ENCODE data around the gene POLR1E. TPM values are rescaled to one million over a fixed set of nuclear protein-coding genes. Genes with fewer than 3 reads are reported as not detected.
"Not testable (repeated sequence)": the region's sequence is repeated elsewhere in the genome, so short reads cannot be mapped to it uniquely, and the experiment has no call there.

The POLR1E gene
- total RNA-seq, 1 donor from 2014 or later: 46.3 TPM

DNA sequence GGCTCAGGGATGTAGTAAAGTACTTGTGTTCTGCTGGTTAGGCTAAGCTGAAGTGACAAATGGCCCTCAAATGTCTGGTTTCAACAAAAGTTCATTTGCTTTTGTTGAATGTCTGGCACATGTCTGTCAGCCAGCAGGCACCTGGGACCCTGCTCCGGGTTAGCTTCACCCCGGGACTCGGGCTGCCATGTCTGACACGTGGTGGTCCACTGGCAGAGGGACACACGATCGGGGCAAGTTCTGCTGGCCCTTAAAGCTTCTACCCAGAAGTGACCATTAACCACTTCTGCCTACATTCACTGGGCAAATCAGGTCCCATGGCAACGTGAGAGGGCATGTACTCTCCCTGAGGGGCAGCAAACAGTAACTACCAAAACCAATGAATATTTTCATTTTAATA is 23.8 kb downstream of the POLR1E start:
- H3K4me1 Mint-ChIP-seq: peaks cover 8% of the 10 kb centered on the region
- H3K36me3 Mint-ChIP-seq (ENCODE audit: low read depth): peaks cover 66% of the 10 kb centered on the region
- no peaks in the 10 kb centered on the region for H3K27me3 Mint-ChIP-seq
- ATAC-seq (ENCODE audit: low read depth) (no peak), DNase-seq (no peak)
- TF ChIP-seq, protein P1, sequence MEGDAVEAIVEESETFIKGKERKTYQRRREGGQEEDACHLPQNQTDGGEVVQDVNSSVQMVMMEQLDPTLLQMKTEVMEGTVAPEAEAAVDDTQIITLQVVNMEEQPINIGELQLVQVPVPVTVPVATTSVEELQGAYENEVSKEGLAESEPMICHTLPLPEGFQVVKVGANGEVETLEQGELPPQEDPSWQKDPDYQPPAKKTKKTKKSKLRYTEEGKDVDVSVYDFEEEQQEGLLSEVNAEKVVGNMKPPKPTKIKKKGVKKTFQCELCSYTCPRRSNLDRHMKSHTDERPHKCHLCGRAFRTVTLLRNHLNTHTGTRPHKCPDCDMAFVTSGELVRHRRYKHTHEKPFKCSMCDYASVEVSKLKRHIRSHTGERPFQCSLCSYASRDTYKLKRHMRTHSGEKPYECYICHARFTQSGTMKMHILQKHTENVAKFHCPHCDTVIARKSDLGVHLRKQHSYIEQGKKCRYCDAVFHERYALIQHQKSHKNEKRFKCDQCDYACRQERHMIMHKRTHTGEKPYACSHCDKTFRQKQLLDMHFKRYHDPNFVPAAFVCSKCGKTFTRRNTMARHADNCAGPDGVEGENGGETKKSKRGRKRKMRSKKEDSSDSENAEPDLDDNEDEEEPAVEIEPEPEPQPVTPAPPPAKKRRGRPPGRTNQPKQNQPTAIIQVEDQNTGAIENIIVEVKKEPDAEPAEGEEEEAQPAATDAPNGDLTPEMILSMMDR (IDR thresholded peaks at IDR 0.05): no peak
- no peak overlapping the region for H3K4me3 Mint-ChIP-seq
- intact Hi-C loops (cut with micrococcal nuclease): loop anchor here (2.0 kb wide), 1 partner anchor 877 kb away; no protein-coding TSS in a partner anchor
- ChIA-PET POLR2A (interaction anchor here (1.2 to 1.4 kb wide), 2 partner anchors 11 to 480 kb away, joined by 3 to 4 read pairs; no protein-coding TSS in a partner anchor), CTCF (interaction anchor here (0.9 to 1.2 kb wide), 3 partner anchors 62 to 1102 kb away, joined by 3 to 5 read pairs (median 4); no protein-coding TSS in a partner anchor)
- no peak overlapping the region for H3K27ac Mint-ChIP-seq
- H3K9me3 Mint-ChIP-seq: no peaks in the 10 kb centered on the region

- CTCF ChIA-PET: interaction anchor here (1.2 kb wide), 1 partner anchor 69 kb away, joined by 3 read pairs; no protein-coding TSS in a partner anchor
- ATAC-seq (ENCODE audit: low read depth); POLR2A ChIA-PET; H3K27ac Mint-ChIP-seq; DNase-seq; intact Hi-C loops (cut with micrococcal nuclease); H3K27me3 Mint-ChIP-seq; H3K9me3 Mint-ChIP-seq; H3K4me1 Mint-ChIP-seq; H3K4me3 Mint-ChIP-seq: not testable (repeated sequence)
- peaks cover 64% of the 10 kb centered on the region for H3K36me3 Mint-ChIP-seq (ENCODE audit: low read depth)
Observed at GRCh38 chr9:37510053-37510452, 24.3 kb downstream of the POLR1E start.

GRCh38 chr9:37511016-37512010 is 25.6 kb downstream of the POLR1E start:
- Mint-ChIP-seq H3K4me3 (no peak overlapping the region), H3K9me3 (no peaks in the 10 kb centered on the region), H3K36me3 (ENCODE audit: low read depth) (peaks cover 65% of the 10 kb centered on the region), H3K27me3 (no peaks in the 10 kb centered on the region), H3K27ac (no peak overlapping the region), H3K4me1 (peaks cover 8% of the 10 kb centered on the region)
- TF ChIP-seq, protein P1 (IDR thresholded peaks at IDR 0.05): no peak
- DNase-seq (no peak), ATAC-seq (ENCODE audit: low read depth) (peak; percentile 78)
- CTCF ChIA-PET: interaction anchor here (1.2 kb wide), 1 partner anchor 68 kb away, joined by 3 read pairs; no protein-coding TSS in a partner anchor
- POLR2A ChIA-PET: interaction anchor here (0.7 kb wide), 1 partner anchor 15 kb away, joined by 10 read pairs; no protein-coding TSS in a partner anchor
- intact Hi-C loops (cut with micrococcal nuclease): no loop called here

DNA sequence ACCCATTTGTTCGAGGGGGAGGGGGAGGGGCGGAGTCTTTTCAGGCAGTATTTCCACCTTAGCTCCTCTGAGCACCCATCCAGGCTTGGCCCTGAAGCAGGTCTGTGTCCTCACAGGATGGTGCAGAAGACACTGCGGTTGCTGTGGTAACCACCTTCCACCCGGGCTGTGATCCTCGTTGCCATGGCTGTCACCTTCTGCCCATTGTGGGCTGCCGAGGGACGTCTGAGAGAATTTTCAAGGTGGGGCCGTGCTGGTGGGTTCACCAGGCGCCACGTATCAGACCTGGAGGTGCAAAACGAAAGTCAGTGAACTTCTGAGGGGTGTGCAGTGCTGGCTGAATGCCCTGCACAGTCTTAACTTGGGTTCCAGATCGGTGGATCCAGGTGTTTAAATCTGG is 26.7 kb downstream of the POLR1E start:
- H3K4me3 Mint-ChIP-seq: no peak overlapping the region
- TF ChIP-seq, protein P1 (IDR thresholded peaks at IDR 0.05): no peak
- CTCF ChIA-PET: no interaction called here
- POLR2A ChIA-PET: no interaction called here
- H3K27me3 Mint-ChIP-seq: no peaks in the 10 kb centered on the region
- no peaks in the 10 kb centered on the region for H3K9me3 Mint-ChIP-seq
- ATAC-seq (ENCODE audit: low read depth) (no peak), DNase-seq (no peak)
- H3K36me3 Mint-ChIP-seq (ENCODE audit: low read depth): peaks cover 62% of the 10 kb centered on the region
- intact Hi-C loops (cut with micrococcal nuclease): no loop called here
- no peak overlapping the region for H3K27ac Mint-ChIP-seq
- H3K4me1 Mint-ChIP-seq: peaks cover 8% of the 10 kb centered on the region

GRCh38 chr9:37514415-37514814 is 28.7 kb downstream of the POLR1E start:
- H3K4me3 Mint-ChIP-seq; ATAC-seq (ENCODE audit: low read depth); CTCF ChIA-PET; intact Hi-C loops (cut with micrococcal nuclease); DNase-seq; H3K4me1 Mint-ChIP-seq; H3K27me3 Mint-ChIP-seq; H3K27ac Mint-ChIP-seq; H3K9me3 Mint-ChIP-seq: not testable (repeated sequence)
- peaks cover 64% of the 10 kb centered on the region for H3K36me3 Mint-ChIP-seq (ENCODE audit: low read depth)
- POLR2A ChIA-PET: interaction anchor here (0.6 kb wide), 1 partner anchor 1182 kb away, joined by 5 read pairs; no protein-coding TSS in a partner anchor

DNA sequence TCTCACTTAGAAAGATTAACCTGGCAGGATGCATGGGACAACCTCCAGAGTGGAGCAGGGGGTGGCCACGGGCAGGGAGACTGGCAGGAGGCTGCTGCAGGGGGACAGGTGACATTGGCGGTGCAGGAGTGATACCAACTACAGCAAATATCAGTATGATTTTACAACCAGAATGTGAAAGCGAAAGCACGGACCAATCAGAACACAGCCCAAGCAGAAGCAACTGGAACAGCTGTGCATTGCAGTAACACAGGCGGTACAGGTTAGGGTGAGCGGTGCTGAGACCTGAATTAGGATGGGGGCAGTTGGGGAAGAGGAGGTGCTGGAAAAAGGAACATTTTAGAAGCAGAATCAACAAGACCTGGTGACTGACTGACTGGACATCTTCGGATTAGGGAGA is 29.3 kb downstream of the POLR1E start:
- H3K4me1 Mint-ChIP-seq: peaks cover 8% of the 10 kb centered on the region
- POLR2A ChIA-PET: interaction anchor here (0.6 kb wide), 1 partner anchor 1183 kb away, joined by 5 read pairs; no protein-coding TSS in a partner anchor
- CTCF ChIA-PET: no interaction called here
- no peaks in the 10 kb centered on the region for H3K27me3 Mint-ChIP-seq
- no peak overlapping the region for H3K4me3 Mint-ChIP-seq
- DNase-seq (no peak), ATAC-seq (ENCODE audit: low read depth) (no peak)
- H3K27ac Mint-ChIP-seq: no peak overlapping the region
- TF ChIP-seq, protein P1 (IDR thresholded peaks at IDR 0.05): no peak
- H3K9me3 Mint-ChIP-seq: no peaks in the 10 kb centered on the region
- peaks cover 67% of the 10 kb centered on the region for H3K36me3 Mint-ChIP-seq (ENCODE audit: low read depth)
- intact Hi-C loops (cut with micrococcal nuclease): no loop called here

All from activated B cell treated with CpG ODN at 0.5 μM for 24 hours (primary cell).